Measurements from ENCODE around the gene HSP90AB1.

DNA sequence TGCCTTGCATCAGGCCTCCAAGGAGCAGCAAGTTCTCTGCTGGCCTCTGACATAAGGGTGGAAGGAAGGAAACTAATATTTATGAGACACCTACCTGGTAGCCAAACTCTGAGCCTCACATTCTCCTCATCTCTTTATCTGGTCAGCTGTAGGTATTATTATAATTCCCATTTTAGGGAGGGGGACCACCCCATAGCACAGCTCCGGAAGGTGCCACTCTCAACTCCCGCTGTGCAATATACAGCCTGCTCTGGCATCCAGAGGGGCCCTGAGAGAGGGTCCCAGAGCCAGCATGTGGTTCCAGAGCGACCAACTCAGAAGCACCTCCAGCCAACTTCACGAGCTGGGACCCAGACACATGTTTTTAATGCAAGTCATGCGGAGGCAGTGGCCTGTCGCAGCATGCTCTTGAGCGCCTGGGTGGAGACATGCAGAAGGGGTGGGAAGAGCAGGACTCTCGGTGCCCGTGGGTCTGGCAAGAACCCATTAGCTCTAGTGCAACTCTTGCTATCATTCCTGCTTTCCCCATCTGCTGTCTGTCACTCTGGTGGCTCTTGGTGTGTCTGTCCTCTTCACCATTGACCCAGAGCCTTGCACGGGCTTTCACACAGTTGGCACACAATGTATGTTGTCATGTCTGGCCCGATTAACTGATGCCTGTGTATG lies 45.1 kb upstream of the HSP90AB1 start:
- TF ChIP-seq, protein P1, sequence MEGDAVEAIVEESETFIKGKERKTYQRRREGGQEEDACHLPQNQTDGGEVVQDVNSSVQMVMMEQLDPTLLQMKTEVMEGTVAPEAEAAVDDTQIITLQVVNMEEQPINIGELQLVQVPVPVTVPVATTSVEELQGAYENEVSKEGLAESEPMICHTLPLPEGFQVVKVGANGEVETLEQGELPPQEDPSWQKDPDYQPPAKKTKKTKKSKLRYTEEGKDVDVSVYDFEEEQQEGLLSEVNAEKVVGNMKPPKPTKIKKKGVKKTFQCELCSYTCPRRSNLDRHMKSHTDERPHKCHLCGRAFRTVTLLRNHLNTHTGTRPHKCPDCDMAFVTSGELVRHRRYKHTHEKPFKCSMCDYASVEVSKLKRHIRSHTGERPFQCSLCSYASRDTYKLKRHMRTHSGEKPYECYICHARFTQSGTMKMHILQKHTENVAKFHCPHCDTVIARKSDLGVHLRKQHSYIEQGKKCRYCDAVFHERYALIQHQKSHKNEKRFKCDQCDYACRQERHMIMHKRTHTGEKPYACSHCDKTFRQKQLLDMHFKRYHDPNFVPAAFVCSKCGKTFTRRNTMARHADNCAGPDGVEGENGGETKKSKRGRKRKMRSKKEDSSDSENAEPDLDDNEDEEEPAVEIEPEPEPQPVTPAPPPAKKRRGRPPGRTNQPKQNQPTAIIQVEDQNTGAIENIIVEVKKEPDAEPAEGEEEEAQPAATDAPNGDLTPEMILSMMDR (tag by site-specific recombination; IDR thresholded peaks at IDR 0.05): no peak
- TF ChIP-seq ZNF530 (tag by site-specific recombination; IDR thresholded peaks at IDR 0.05; ENCODE audit: low read depth): no peak
- no peak for TF ChIP-seq YY1 (tag by site-specific recombination; IDR thresholded peaks at IDR 0.05)
- TF ChIP-seq ZEB2 (tag by site-specific recombination; IDR thresholded peaks at IDR 0.05): no peak
